ENCODE measurements around the gene ZMYND10.

Gene ZMYND10

GRCh38 chr3:50342813-50343633 lies 2.5 kb downstream of the ZMYND10 start:
- no peak for DNase-seq

- DNase-seq, result no peak
Measured at GRCh38 chr3:50341996-50342650, 3.4 kb downstream of the ZMYND10 start.

GRCh38 chr3:50341537-50341936 lies 4.0 kb downstream of the ZMYND10 start:
- DNase-seq, result no peak

- DNase-seq, result peak; percentile 70
Measured at GRCh38 chr3:50340448-50341329, 4.8 kb downstream of the ZMYND10 start, which contains the start of gene RASSF1. TSS of gene RASSF1 (minus strand) at chr3:50340836. CDS start at chr3:50340805, 31 bp downstream.

GRCh38 chr3:50340147-50340447 lies 5.4 kb downstream of the ZMYND10 start:
- DNase-seq, result no peak

GRCh38 chr3:50339485-50340146 lies 5.9 kb downstream of the ZMYND10 start:
- no peak for DNase-seq

- no peak for DNase-seq
Measured at GRCh38 chr3:50338965-50339364, 6.6 kb downstream of the ZMYND10 start.

- peak; percentile 97 for DNase-seq
Measured at GRCh38 chr3:50337175-50337861, 8.2 kb downstream of the ZMYND10 start.

GRCh38 chr3:50336452-50337174 lies 8.9 kb downstream of the ZMYND10 start:
- no peak for DNase-seq

- DNase-seq, result no peak
Measured at GRCh38 chr3:50334339-50335075, 11.0 kb downstream of the ZMYND10 start.

- DNase-seq, result no peak
Measured at GRCh38 chr3:50333744-50334328, 11.7 kb downstream of the ZMYND10 start.

GRCh38 chr3:50331364-50331907 lies 14.1 kb downstream of the ZMYND10 start:
- DNase-seq, result no peak

GRCh38 chr3:50330330-50330729 lies 15.2 kb downstream of the ZMYND10 start:
- no peak for DNase-seq

GRCh38 chr3:50327943-50328691 lies 17.4 kb downstream of the ZMYND10 start, which contains the start of gene TUSC2:
TSS of gene TUSC2 (minus strand) at chr3:50328223. CDS start at chr3:50328099, 124 bp downstream.
- peak; percentile 94 for DNase-seq

GRCh38 chr3:50327129-50327528 lies 18.4 kb downstream of the ZMYND10 start:
- DNase-seq, result no peak

GRCh38 chr3:50326182-50326541 lies 19.4 kb downstream of the ZMYND10 start:
- no peak for DNase-seq

GRCh38 chr3:50325497-50326181 lies 19.9 kb downstream of the ZMYND10 start:
- no peak for DNase-seq

- no peak for DNase-seq
Measured at GRCh38 chr3:50325113-50325480, 20.4 kb downstream of the ZMYND10 start.
